ENCODE measurements around the gene SPNS3.

The SPNS3 gene

DNA sequence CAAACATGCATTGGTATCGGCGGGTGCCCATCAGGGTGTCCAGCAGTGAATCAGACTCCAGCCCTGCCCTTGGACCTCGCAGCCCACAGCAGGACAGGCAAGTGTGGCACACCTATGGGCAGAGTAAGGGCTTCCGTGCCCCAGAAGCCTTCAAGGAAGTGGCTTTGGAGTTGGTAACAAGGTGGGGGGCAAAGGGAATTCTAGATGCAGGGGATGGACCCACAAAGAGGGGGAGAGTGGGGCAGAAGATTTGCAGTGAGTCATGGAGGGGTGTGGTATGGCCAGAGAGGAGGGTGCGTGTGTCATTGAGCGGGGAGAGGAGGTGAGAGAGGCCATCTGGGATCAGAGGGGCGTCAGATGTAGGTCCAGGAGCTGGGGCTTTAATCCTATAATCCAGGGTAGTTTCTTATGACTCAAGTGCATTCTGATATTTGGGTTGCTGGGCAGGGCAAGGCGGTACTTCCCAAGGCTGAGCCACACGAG lies 56.4 kb downstream of the SPNS3 start:
- TF ChIP-seq, protein P1, sequence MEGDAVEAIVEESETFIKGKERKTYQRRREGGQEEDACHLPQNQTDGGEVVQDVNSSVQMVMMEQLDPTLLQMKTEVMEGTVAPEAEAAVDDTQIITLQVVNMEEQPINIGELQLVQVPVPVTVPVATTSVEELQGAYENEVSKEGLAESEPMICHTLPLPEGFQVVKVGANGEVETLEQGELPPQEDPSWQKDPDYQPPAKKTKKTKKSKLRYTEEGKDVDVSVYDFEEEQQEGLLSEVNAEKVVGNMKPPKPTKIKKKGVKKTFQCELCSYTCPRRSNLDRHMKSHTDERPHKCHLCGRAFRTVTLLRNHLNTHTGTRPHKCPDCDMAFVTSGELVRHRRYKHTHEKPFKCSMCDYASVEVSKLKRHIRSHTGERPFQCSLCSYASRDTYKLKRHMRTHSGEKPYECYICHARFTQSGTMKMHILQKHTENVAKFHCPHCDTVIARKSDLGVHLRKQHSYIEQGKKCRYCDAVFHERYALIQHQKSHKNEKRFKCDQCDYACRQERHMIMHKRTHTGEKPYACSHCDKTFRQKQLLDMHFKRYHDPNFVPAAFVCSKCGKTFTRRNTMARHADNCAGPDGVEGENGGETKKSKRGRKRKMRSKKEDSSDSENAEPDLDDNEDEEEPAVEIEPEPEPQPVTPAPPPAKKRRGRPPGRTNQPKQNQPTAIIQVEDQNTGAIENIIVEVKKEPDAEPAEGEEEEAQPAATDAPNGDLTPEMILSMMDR (IDR thresholded peaks at IDR 0.05; ENCODE audit: control extremely low read depth, extremely low read depth, low read depth, missing control alignments): no peak
- CTCF ChIA-PET: no interaction called here
- no peak for DNase-seq (ENCODE audit: extremely low spot score)
- POLR2A ChIA-PET: no interaction called here

DNA sequence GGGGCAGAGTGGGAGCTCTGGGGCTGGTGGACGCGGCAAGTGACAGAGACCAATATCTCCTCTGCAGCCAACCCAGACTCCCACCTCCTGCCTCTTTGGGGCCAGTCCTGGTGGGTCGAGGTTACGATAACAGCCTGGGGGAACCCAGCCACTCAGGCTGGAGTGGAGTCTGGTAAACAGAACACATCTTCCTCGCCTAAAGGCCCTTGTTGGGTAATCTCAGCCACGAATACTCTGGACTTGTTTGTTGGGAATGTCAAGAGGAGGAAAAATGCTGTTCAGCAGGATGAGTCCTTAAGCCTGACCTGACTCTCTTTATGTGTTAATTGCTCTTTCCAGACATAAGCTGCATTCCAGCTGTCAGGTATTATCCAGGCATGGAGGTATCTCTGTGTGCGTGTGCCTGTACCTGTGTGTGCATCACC lies 56.9 kb downstream of the SPNS3 start:
- DNase-seq (ENCODE audit: extremely low spot score): no peak
- CTCF ChIA-PET: no interaction called here
- POLR2A ChIA-PET: no interaction called here
- TF ChIP-seq, protein P1 (IDR thresholded peaks at IDR 0.05; ENCODE audit: control extremely low read depth, extremely low read depth, low read depth, missing control alignments): no peak

DNA sequence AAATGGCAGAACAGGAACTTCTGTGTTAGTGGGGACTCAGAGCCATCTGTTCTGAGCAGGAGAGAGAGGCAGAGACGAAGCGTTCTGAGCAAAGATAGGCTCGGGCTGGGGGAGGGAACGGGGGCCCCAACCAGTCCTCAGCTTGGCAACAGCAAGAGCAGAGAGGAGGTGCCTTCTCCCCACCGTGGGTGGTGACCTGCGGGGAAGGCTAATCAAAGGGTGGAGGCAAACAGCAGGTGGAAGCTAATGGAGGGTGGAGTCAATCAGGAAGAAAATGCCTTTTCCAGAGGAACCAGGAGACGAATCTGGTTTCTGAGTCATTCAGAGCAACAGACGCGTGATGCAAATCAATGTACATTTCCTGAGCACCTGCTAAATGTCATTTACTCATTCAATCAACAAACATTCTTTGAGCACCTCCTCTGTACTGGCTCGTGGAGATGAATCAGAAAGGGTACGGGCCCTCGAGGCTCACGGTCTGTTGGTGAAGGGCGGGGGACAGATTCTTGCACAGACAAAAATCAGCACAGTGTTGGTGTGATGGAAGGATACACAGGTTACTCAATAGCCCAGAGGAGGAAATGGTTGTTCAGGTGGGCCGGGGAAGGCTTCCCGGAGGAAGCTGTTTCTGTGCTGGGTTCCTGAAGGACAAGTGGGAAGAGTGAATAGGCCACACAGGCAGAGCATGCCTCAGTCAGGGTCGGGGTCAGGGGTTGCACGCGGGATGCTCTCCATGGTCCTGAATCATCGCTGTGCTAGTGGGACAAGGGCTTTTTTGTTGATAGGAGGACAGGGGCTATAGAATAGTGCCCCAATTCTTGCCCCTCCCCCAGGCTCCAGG lies 59.2 kb downstream of the SPNS3 start:
- ChIA-PET POLR2A (interaction anchor here (0.6 kb wide), 1 partner anchor 857 kb away, joined by 3 read pairs; the partner anchor contains the start of gene SHPK), CTCF (no interaction called here)
- DNase-seq (ENCODE audit: extremely low spot score): no peak
- TF ChIP-seq, protein P1 (IDR thresholded peaks at IDR 0.05; ENCODE audit: control extremely low read depth, extremely low read depth, low read depth, missing control alignments): no peak

DNA sequence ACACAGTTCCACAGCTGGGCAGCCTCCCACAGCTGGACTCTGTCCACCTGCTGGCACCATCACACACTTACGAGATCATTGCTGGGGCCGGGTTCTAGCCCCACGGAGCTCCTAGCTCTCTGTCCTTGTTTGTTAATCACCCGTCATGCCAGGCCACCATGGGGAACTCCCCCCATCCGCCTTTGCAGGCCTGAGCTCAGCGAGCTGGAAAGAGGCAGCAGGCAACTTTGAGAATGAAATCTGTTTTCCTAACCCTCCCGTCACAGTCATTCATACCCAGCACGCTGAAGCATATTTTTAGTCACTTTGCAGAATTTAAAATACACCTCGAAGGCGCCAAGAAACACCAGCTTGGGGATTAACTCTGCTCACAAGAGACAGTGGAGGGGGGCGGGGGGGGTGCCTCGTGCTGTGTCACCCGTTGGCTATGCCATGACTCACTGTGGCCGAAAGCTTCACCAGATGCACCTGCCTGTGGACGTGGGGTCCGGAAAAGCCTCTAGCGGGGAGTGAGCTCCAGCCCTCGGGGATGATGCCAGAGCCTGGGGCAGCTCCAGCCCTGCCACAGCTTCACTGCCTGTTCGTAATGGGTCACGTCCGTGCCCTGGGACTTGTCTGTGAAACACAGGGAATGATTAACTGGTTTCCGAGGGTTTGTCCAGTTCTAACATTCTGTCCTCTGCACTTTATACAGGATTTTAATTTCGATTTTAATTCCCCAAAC lies 63.5 kb downstream of the SPNS3 start:
- peak; percentile 53 for DNase-seq (ENCODE audit: extremely low spot score)
- POLR2A ChIA-PET: no interaction called here
- TF ChIP-seq, protein P1 (IDR thresholded peaks at IDR 0.05; ENCODE audit: control extremely low read depth, extremely low read depth, low read depth, missing control alignments): no peak
- CTCF ChIA-PET: interaction anchor here (1.1 kb wide), 1 partner anchor 14 kb away, joined by 3 read pairs; no protein-coding TSS in a partner anchor

DNA sequence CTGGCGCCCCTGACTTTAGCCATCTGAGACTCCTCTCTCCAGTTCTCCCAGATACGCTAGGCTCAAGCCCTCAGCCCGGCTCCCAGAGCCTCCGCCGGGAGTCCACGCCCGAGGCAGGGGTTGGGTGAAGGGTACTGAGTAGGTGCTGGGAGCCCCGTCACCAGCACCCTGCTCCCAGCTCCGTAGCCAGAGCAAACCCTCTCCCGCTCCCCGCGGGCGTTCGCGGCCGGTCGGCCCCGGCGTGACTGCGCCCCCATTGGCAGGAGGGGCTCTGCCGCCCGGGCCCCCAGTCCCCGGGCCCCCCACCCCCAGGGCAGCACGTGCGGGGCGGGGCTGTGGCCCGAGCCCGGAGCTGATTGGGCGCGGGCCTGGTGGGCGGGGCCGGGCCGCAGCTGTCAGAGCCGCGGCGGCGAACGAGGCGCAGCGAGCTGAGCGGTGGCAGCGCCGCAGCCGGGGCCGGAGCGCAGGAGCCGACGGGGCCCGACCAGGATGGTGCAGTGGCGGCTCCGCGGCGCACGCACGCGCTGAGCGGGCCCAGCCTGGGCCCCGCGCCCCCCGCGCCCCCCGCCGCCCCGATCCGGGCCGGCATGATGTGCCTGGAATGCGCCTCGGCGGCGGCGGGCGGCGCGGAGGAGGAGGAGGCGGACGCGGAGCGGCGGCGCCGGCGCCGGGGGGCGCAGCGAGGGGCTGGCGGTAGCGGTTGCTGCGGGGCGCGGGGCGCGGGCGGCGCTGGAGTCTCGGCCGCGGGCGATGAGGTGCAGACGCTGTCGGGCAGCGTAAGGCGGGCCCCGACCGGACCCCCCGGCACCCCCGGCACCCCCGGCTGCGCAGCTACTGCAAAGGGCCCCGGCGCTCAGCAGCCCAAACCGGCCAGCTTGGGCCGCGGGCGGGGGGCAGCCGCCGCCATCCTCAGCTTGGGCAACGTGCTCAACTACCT lies 65.0 kb downstream of the SPNS3 start, which contains the start of gene SPNS2:
SPNS2 (plus strand) TSS at position 421 of the 937 bp plus-strand sequence; CDS start at position 588, 167 bp downstream.
- CTCF ChIA-PET: no interaction called here
- peak; percentile 82 for DNase-seq (ENCODE audit: extremely low spot score)
- POLR2A ChIA-PET: no interaction called here
- TF ChIP-seq, protein P1 (IDR thresholded peaks at IDR 0.05; ENCODE audit: control extremely low read depth, extremely low read depth, low read depth, missing control alignments): no peak
